ENCODE results near the gene PRKG1. TPM values are rescaled to one million over a fixed set of nuclear protein-coding genes. Genes with fewer than 3 reads are reported as not detected.
"Not testable (repeated sequence)": the region's sequence is repeated elsewhere in the genome, so short reads cannot be mapped to it uniquely, and the experiment has no call there.

Gene PRKG1
- total RNA-seq, 2 donors from 2014 or later: 0.42 TPM; not detected in 1

DNA sequence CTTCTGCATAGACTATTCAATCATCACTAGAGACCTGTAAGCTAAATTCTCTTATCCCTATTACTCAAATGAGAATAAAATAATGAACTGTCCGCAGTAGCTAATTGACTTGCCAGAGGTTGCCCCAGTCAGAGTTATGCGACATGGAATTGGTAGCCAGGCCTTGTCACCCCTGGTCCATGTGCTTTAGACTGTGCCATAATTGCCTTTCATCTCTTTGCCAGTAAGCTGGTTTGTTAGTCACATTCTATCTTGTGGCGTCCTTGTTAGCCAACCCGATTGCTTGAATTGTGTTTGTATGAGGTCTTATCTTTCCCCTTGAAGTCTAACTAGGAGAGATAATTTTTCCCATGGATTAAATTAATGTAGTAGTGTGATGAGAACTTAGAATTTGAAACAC lies 362.5 kb downstream of the PRKG1 start:
- H3K4me3 Mint-ChIP-seq: no peak overlapping the region
- H3K9me3 Mint-ChIP-seq: no peaks in the 10 kb centered on the region
- ATAC-seq (replicated peaks): no peak
- no peak overlapping the region for H3K27ac Mint-ChIP-seq
- H3K4me1 Mint-ChIP-seq: no peaks in the 10 kb centered on the region
- H3K36me3 Mint-ChIP-seq (ENCODE audit: low read depth): no peaks in the 10 kb centered on the region
- no peaks in the 10 kb centered on the region for H3K27me3 Mint-ChIP-seq

DNA sequence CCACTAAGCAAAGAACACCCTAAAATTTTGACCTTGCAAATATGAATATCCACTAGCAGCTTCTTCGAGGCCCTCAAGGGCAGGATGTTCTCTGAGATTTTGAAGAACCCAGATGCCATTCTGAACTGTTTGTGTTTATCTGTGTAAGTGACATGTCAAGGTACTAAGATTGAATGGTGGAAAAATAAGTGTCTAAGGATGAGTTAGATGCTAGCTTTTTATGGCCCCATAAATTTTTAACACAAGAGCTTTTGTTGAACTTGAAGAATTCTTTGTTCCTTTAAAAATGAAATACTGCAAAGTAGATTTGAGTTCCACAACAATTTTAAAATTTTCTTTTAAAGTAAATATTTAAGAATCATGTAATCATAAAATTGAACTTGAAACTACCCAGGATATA lies 365.4 kb downstream of the PRKG1 start:
- no peaks in the 10 kb centered on the region for H3K9me3 Mint-ChIP-seq
- peaks cover 3% of the 10 kb centered on the region for H3K27me3 Mint-ChIP-seq
- no peak for ATAC-seq (replicated peaks)

DNA sequence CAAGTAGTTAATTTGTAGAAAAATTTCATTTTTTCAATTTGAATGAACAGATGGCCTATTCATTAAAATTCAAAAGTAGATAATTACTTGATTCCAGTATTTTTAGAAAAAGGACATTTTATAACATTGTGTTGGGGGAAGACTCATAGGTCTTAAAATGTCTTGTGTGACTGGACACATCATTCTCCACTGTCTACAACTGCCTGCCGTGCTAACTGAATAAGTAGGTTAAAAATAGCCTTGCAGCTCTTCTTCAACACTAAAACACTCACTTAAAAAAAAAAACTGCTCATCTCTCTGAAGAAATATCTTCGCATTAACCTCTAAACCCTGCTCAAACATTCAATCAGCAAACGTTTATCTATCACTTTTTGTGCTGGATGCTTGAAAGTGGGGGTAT lies 371.3 kb downstream of the PRKG1 start:
- Mint-ChIP-seq H3K9me3 (no peaks in the 10 kb centered on the region), H3K36me3 (ENCODE audit: low read depth) (no peaks in the 10 kb centered on the region), H3K27me3 (peaks cover 6% of the 10 kb centered on the region), H3K27ac (no peak overlapping the region), H3K4me3 (no peak overlapping the region), H3K4me1 (no peaks in the 10 kb centered on the region)
- ATAC-seq (replicated peaks): no peak

More for the DNA sequence above, 365.4 kb downstream of the PRKG1 start:
- Mint-ChIP-seq H3K27ac (no peak overlapping the region), H3K36me3 (ENCODE audit: low read depth) (no peaks in the 10 kb centered on the region), H3K4me1 (no peaks in the 10 kb centered on the region), H3K4me3 (no peak overlapping the region)

DNA sequence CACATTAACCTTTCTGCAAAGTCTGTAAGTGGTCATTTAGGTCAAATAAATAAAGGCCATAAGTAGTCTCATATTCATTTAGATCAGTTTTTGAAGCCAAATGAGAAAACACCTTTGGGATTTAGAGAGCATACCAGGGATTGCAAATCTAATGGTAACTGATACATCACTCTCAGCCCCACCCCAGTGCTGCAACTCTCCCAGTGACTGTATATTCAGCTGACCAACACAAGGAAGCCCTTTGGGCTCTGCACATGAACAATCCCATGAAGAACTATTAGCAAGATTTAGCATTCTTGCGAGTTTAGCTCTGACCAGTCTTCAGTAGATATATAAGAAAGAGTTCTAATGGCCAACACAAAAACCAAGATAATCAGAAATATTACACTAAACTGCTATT lies 372.8 kb downstream of the PRKG1 start:
- ATAC-seq (replicated peaks): no peak
- Mint-ChIP-seq H3K4me1 (no peaks in the 10 kb centered on the region), H3K27ac (no peak overlapping the region), H3K27me3 (peaks cover 6% of the 10 kb centered on the region), H3K4me3 (no peak overlapping the region), H3K9me3 (no peaks in the 10 kb centered on the region), H3K36me3 (ENCODE audit: low read depth) (no peaks in the 10 kb centered on the region)

DNA sequence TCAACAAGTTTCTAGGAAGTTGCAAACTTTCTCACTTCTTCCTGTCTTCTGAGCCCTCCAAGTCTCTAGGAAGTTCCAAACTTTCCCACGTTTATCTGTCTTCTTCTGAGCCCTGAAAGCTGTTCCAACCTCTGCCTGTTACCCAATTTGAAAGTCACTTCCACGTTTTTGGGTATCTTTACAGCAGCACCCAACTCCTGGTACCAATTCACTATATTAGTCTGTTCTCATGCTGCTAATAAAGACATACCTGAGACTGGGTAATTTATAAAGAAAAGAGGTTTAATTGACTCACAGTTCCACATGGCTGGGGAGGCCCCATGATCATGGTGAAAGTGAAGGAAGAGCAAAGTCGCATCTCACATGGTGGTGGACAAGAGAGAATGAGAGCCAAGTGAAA lies 381.5 kb downstream of the PRKG1 start:
- not testable (repeated sequence) for H3K9me3 Mint-ChIP-seq; H3K27ac Mint-ChIP-seq; ATAC-seq (replicated peaks); H3K36me3 Mint-ChIP-seq (ENCODE audit: low read depth); H3K4me1 Mint-ChIP-seq; H3K4me3 Mint-ChIP-seq
- H3K27me3 Mint-ChIP-seq: peaks cover 16% of the 10 kb centered on the region

DNA sequence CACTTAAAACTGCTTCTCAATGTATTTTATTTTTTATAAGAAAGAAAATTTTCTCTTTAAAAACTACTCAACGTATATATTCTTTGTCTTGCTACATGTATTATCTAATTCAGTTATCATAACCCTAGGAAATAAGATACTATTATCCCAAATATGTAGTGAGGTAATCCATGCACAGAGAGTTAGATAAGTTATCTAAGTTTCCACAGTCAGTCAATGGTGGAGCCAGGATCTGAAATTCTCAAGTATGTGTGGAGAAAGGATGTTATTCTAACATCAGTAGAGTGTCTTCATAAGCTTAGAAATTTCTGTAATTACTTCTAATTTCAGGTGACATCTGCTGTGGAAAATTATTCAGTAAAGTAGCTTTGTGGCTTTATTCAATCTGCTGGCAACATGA lies 385.2 kb downstream of the PRKG1 start:
- H3K27ac Mint-ChIP-seq: no peak overlapping the region
- H3K36me3 Mint-ChIP-seq (ENCODE audit: low read depth): no peaks in the 10 kb centered on the region
- ATAC-seq (replicated peaks): no peak
- no peaks in the 10 kb centered on the region for H3K4me1 Mint-ChIP-seq
- H3K9me3 Mint-ChIP-seq: peaks cover 10% of the 10 kb centered on the region
- H3K4me3 Mint-ChIP-seq: no peak overlapping the region
- H3K27me3 Mint-ChIP-seq: peaks cover 8% of the 10 kb centered on the region

DNA sequence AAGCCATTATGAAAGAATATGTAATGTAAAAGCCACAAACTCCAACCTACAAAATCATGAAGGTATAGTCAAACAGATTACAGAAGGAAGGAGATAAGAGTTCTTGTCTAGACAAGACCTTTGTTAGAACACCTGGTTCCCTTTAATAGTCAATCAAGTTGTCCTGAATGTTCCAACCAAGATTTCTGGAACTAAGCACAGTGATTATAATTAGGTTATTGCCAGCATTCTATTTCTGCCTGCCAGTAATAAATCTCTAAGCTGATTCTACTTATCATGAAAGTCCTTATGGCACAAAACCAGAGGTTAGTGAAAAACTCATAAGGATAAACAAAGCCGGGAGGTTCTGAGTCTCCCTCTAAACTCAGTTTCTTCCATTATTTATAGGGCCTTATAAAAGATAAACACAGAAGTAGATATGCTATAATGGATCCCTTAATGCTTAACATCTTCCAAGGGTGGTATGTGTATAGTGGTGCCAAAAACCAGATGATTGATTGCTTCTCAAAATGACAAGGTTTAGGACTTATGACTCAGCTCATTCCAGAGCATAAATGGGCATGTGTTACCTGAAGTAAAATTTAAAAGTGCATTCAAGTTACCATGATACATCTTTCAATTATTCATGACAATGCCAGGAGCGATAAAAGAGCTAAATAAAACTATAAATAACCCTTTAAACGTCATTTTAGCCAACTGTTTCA lies 387.9 kb downstream of the PRKG1 start:
- Mint-ChIP-seq H3K27me3 (peaks cover 3% of the 10 kb centered on the region), H3K4me1 (no peaks in the 10 kb centered on the region), H3K36me3 (ENCODE audit: low read depth) (no peaks in the 10 kb centered on the region), H3K9me3 (peaks cover 3% of the 10 kb centered on the region), H3K27ac (no peak overlapping the region), H3K4me3 (no peak overlapping the region)
- ATAC-seq (replicated peaks): no peak

DNA sequence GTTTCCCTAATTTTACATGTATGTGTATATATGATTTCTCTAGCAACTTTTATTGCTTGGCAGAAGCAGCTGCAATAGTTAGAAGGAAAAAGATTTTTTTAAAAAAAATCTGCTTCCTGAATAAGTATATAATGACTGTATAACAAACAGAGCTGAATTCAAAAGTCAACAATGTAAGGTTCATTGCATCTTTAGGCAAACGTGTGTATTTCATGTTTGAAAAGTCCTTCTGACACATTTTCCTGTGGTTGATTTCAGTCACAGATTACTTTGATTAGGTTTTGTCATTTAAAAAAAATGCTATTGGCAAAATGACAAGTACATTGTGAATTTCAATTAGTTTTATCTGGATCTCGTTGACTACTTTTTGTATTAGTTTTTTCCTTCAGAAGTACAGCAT lies 394.1 kb downstream of the PRKG1 start:
- no peak for ATAC-seq (replicated peaks)
- Mint-ChIP-seq H3K36me3 (ENCODE audit: low read depth) (no peaks in the 10 kb centered on the region), H3K4me3 (no peak overlapping the region), H3K4me1 (no peaks in the 10 kb centered on the region), H3K27me3 (no peaks in the 10 kb centered on the region), H3K9me3 (no peaks in the 10 kb centered on the region), H3K27ac (no peak overlapping the region)

DNA sequence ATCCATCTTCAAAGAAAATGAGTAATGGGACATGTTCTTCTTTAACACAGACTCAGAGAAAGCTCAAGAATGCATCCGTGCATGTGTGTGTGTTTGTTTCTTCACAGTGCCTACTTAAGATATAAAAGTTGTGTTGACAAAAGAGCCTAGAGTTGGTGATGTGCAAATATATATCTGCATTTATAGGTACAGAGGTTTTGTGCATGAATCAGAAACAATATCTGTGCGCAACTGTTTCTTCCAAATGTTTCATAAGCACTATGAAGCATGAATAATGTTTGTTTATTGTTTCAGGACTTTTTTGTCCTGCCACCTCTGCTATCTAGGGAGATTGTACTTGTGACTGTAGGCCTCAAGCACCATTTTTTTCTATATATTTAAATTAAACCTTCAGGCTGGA lies 395.4 kb downstream of the PRKG1 start:
- Mint-ChIP-seq H3K27ac (no peak overlapping the region), H3K27me3 (no peaks in the 10 kb centered on the region), H3K4me1 (no peaks in the 10 kb centered on the region), H3K4me3 (no peak overlapping the region), H3K36me3 (ENCODE audit: low read depth) (no peaks in the 10 kb centered on the region), H3K9me3 (no peaks in the 10 kb centered on the region)
- no peak for ATAC-seq (replicated peaks)

DNA sequence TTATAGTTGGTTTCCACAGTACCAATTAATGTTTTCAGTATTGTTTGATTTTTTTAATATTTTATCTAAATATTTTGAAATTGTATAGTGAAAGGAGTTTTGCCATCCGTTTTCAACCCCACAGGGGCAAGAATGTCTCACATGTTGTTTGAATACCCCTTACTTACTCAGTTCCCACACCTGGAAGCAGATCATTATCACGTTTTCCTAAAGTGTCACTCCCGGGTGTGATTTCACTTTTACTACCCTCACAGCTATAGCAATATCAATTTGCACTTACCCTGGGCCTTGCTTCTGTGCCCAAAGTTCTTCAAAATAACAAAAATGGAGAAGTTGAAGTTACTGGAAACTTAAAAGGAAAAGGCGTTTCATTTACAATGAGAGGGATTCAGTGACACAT lies 397.0 kb downstream of the PRKG1 start:
- no peak for ATAC-seq (replicated peaks)
- Mint-ChIP-seq H3K9me3 (no peaks in the 10 kb centered on the region), H3K4me3 (no peak overlapping the region), H3K4me1 (no peaks in the 10 kb centered on the region), H3K36me3 (ENCODE audit: low read depth) (no peaks in the 10 kb centered on the region), H3K27me3 (no peaks in the 10 kb centered on the region), H3K27ac (no peak overlapping the region)

DNA sequence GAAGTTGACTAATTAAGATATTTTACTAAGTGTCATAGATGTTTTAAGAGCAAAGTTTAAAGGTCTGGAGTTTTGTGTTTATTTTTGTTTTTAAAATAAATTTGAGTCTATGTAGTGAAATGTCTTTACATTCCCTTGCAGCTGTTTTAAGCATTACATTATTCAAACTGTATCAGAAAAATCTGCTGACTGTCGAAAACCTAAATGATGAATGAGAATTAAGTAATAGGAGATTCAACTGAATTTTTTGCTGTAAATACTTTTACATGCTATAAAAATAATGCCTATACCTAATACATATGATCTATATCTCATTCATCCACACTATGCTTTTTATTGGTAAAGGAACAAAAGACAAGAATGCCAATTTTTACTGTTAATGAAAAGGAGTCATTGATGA lies 397.9 kb downstream of the PRKG1 start:
- Mint-ChIP-seq H3K36me3 (ENCODE audit: low read depth) (no peaks in the 10 kb centered on the region), H3K27ac (no peak overlapping the region), H3K27me3 (no peaks in the 10 kb centered on the region), H3K9me3 (no peaks in the 10 kb centered on the region), H3K4me3 (no peak overlapping the region), H3K4me1 (no peaks in the 10 kb centered on the region)
- ATAC-seq (replicated peaks): no peak

DNA sequence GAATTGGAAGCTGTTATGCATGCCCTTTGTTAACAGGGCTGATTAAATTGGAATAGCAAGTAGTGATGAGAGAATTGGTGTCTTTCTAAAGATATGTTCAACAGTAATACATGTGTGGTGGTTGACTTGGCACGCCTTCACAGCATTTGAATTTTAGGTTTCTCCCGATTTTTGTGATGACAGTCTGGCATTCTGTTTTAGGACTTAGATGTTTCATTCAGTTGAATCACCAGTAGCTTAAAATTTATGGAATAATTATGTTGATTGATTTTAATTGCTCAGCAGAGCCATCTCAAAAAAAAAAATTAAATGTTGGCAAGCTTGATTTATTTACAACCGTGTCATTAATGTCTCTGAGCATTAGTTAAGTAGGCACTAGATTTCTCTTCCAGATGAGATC lies 405.4 kb downstream of the PRKG1 start:
- no peaks in the 10 kb centered on the region for H3K9me3 Mint-ChIP-seq
- ATAC-seq (replicated peaks): no peak
- no peaks in the 10 kb centered on the region for H3K36me3 Mint-ChIP-seq (ENCODE audit: low read depth)
- no peak overlapping the region for H3K27ac Mint-ChIP-seq
- no peaks in the 10 kb centered on the region for H3K27me3 Mint-ChIP-seq
- no peak overlapping the region for H3K4me3 Mint-ChIP-seq
- no peaks in the 10 kb centered on the region for H3K4me1 Mint-ChIP-seq

DNA sequence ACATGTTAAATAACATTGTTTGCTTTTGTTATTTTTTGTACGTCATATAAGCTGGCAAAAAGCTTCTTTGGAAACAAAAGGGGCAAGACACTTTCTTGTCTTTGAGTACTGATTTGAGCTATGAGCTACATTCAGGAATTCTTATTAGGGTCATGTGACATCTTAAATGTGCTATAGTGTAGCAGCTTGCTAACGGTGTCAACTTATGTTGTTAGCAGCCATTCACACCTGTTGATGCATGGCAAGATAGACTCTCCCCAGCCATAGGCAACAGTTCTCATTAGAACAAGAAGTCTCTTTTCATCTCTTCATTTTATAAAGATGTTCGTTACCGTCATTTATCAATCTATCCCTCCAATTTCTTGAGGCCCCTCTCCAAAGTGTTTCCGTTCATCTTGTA lies 411.4 kb downstream of the PRKG1 start:
- ATAC-seq (replicated peaks): no peak
- no peak overlapping the region for H3K4me3 Mint-ChIP-seq

DNA sequence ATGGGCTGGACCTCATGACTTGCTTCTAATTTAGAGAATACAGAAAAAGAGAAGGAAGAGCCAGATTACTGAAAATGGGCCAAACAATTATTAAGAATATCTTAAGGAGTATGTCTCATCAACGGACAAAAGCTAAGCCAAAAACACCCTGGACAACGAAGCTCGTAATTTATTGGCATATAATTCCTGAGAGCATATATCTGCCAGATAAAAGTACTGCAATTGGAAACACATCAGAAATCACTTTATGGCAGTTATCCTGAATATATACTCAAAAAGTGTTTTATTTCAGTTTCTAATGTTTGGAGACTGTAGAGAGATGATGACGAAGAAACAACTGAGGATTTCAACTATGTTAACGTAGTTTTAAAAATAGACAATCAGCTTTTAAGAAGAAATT lies 413.3 kb downstream of the PRKG1 start:
- no peaks in the 10 kb centered on the region for H3K9me3 Mint-ChIP-seq

More for the DNA sequence above, 411.4 kb downstream of the PRKG1 start:
- Mint-ChIP-seq H3K36me3 (ENCODE audit: low read depth) (no peaks in the 10 kb centered on the region), H3K4me1 (no peaks in the 10 kb centered on the region), H3K27ac (no peak overlapping the region), H3K9me3 (no peaks in the 10 kb centered on the region), H3K27me3 (peaks cover 3% of the 10 kb centered on the region)

DNA sequence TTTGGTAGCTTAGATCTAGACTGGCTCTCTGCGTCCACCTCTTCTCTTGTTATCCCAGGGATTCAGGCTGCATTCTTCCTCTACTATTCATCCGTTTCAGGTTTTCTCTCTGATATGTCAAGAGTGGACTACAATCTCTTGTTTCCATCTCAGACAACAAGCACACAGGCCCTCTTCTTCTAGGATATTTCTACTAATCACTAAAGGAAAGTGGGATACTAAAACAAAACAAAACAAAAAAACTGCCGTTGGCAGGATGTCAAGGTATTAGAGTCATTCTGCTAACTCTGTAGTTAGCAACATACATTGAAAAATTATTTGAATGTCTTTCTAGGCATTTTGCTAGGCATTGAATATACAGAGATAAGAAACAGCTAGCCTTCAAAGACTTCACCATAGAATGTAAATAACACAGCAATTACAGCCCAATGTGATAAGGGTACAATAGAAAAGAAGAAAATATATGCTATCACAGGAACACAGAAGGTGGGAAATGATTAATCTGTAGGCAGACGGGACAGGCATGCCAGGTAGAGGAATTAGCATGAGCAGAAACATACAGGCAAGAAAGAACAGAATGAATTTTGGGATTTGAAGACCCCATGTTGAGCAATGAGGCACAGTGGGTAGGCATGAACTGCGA lies 414.6 kb downstream of the PRKG1 start:
- no peaks in the 10 kb centered on the region for H3K36me3 Mint-ChIP-seq (ENCODE audit: low read depth)
- H3K4me1 Mint-ChIP-seq: no peaks in the 10 kb centered on the region
- no peak overlapping the region for H3K27ac Mint-ChIP-seq
- H3K27me3 Mint-ChIP-seq: peaks cover 3% of the 10 kb centered on the region
- H3K4me3 Mint-ChIP-seq: no peak overlapping the region
- no peaks in the 10 kb centered on the region for H3K9me3 Mint-ChIP-seq
- ATAC-seq (replicated peaks): no peak

More for the DNA sequence above, 413.3 kb downstream of the PRKG1 start:
- H3K4me3 Mint-ChIP-seq: no peak overlapping the region
- no peaks in the 10 kb centered on the region for H3K36me3 Mint-ChIP-seq (ENCODE audit: low read depth)
- H3K27me3 Mint-ChIP-seq: peaks cover 3% of the 10 kb centered on the region
- H3K27ac Mint-ChIP-seq: no peak overlapping the region
- no peaks in the 10 kb centered on the region for H3K4me1 Mint-ChIP-seq
- ATAC-seq (replicated peaks): no peak
